WTC11 (cell line): ENCODE data around the gene DGLUCY. TPM values are rescaled to one million over a fixed set of nuclear protein-coding genes. Genes with fewer than 3 reads are reported as not detected.

ENCODE experiments used
- ATAC-seq: fragments of 200-7000 bp; cut with Tn5 transposase; 2 replicates; pipeline ENCODE4 v1.10.0; 2021; ENCODE audit warnings: mild to moderate bottlenecking, moderate library complexity
- CTCF ChIA-PET: fragments of 300-600 bp; sonication (Branson Sonifier 250); formaldehyde crosslinking; loops from one replicate; lab custom pipeline; 2021; ENCODE audit warnings: antibody characterized with exemption; lab: Charles Lee
- POLR2A ChIA-PET: fragments of 350-600 bp; sonication (Branson Sonifier 250); formaldehyde crosslinking; loops from one replicate; lab custom pipeline; 2021; ENCODE audit warnings: antibody characterized with exemption; lab: Charles Lee
- DNase-seq: peaks from one replicate; pipeline ENCODE4 v3.0.0; 2021; ENCODE audit warnings: low spot score
- H3K27ac Mint-ChIP-seq: 2 replicates; pipeline ENCODE4 v1.8.0; 2021; ENCODE audit warnings: mixed read lengths
- H3K27me3 Mint-ChIP-seq: 2 replicates; pipeline ENCODE4 v1.8.0; 2021; ENCODE audit warnings: low read depth, mild to moderate bottlenecking, moderate library complexity, mixed read lengths
- H3K36me3 Mint-ChIP-seq: 2 replicates; pipeline ENCODE4 v1.8.0; 2021; ENCODE audit warnings: mixed read lengths
- H3K4me1 Mint-ChIP-seq: 2 replicates; pipeline ENCODE4 v1.8.0; 2022; ENCODE audit warnings: mixed read lengths
- H3K4me3 Mint-ChIP-seq: 2 replicates; pipeline ENCODE4 v1.8.0; 2021; ENCODE audit warnings: mild to moderate bottlenecking, moderate library complexity, mixed read lengths
- H3K9me3 Mint-ChIP-seq: 2 replicates; pipeline ENCODE4 v1.8.0; 2021; ENCODE audit warnings: mixed read lengths
- ARID4B ChIP-seq: sonication (generic); formaldehyde crosslinking; IDR thresholded peaks from 2 replicates; pipeline ENCODE4 v1.8.0; 2023; ENCODE audit warnings: missing genetic modification reagents, mild to moderate bottlenecking, borderline replicate concordance
- CREB1 ChIP-seq: sonication (generic); formaldehyde crosslinking; IDR thresholded peaks from 2 replicates; pipeline ENCODE4 v1.8.0; 2023; ENCODE audit warnings: mild to moderate bottlenecking, missing genetic modification reagents
- CTCF ChIP-seq: fragments of 200-600 bp; IDR thresholded peaks from 2 replicates; pipeline ENCODE4 v1.8.0; 2022; ENCODE audit warnings: antibody characterized with exemption
- ETV6 ChIP-seq: sonication (generic); formaldehyde crosslinking; IDR thresholded peaks from 2 replicates; pipeline ENCODE4 v1.8.1; 2022; ENCODE audit warnings: mild to moderate bottlenecking, missing genetic modification reagents
- FOXJ3 ChIP-seq: sonication (generic); formaldehyde crosslinking; IDR thresholded peaks from 2 replicates; pipeline ENCODE4 v1.9.0; 2021; ENCODE audit warnings: missing genetic modification reagents, mild to moderate bottlenecking, borderline replicate concordance
- FOXP1 ChIP-seq: sonication (generic); formaldehyde crosslinking; IDR thresholded peaks from 2 replicates; pipeline ENCODE4 v1.8.0; 2022; ENCODE audit warnings: missing genetic modification reagents, mild to moderate bottlenecking, moderate library complexity, borderline replicate concordance
- KAT7 ChIP-seq: sonication (generic); formaldehyde crosslinking; IDR thresholded peaks from 2 replicates; pipeline ENCODE4 v1.8.1; 2023; ENCODE audit warnings: missing genetic modification reagents, mild to moderate bottlenecking, borderline replicate concordance
- MAX ChIP-seq: sonication (generic); formaldehyde crosslinking; IDR thresholded peaks from 2 replicates; pipeline ENCODE4 v1.8.0; 2022; ENCODE audit warnings: mild to moderate bottlenecking, missing genetic modification reagents
- NFYB ChIP-seq: sonication (generic); formaldehyde crosslinking; conservative IDR thresholded peaks from 2 replicates; pipeline ENCODE4 v1.8.0; 2022; ENCODE audit warnings: low read depth, missing genetic modification reagents
- PREB ChIP-seq: sonication (generic); formaldehyde crosslinking; IDR thresholded peaks from 2 replicates; pipeline ENCODE4 v1.8.1; 2022; ENCODE audit warnings: mild to moderate bottlenecking, missing genetic modification reagents, moderate library complexity, borderline replicate concordance
- RELA ChIP-seq: sonication (generic); formaldehyde crosslinking; IDR thresholded peaks from 2 replicates; pipeline ENCODE4 v1.8.1; 2022; ENCODE audit warnings: missing genetic modification reagents, mild to moderate bottlenecking, borderline replicate concordance
- SP1 ChIP-seq: sonication (generic); formaldehyde crosslinking; conservative IDR thresholded peaks from 2 replicates; pipeline ENCODE4 v1.8.1; 2022; ENCODE audit warnings: missing genetic modification reagents
- TCF7 ChIP-seq: sonication (generic); formaldehyde crosslinking; IDR thresholded peaks from 2 replicates; pipeline ENCODE4 v1.8.0; 2022; ENCODE audit warnings: mild to moderate bottlenecking, low read depth, missing genetic modification reagents, moderate library complexity
- TEAD1 ChIP-seq: sonication (generic); formaldehyde crosslinking; IDR thresholded peaks from 2 replicates; pipeline ENCODE4 v1.8.0; 2022; ENCODE audit warnings: mild to moderate bottlenecking, missing genetic modification reagents
- USF1 ChIP-seq: sonication (generic); formaldehyde crosslinking; IDR thresholded peaks from 2 replicates; pipeline ENCODE4 v1.8.0; 2022; ENCODE audit warnings: mild to moderate bottlenecking, missing genetic modification reagents
- USF2 ChIP-seq: sonication (generic); formaldehyde crosslinking; IDR thresholded peaks from 2 replicates; pipeline ENCODE4 v1.8.1; 2023; ENCODE audit warnings: mild to moderate bottlenecking, missing genetic modification reagents, moderate library complexity
- ZNF138 ChIP-seq: sonication (generic); formaldehyde crosslinking; conservative IDR thresholded peaks from 2 replicates; pipeline ENCODE4 v1.8.1; 2022; ENCODE audit warnings: mild to moderate bottlenecking, moderate library complexity, missing genetic modification reagents
- ZNF671 ChIP-seq: fragments of 250-450 bp; sonication (Bioruptor Pico); IDR thresholded peaks from 2 replicates; pipeline ENCODE4 v1.8.0; 2021; ENCODE audit warnings: mild to moderate bottlenecking
- total RNA-seq: library from RNA; stranded (reverse); gene quantifications from 3 replicates; pipeline ENCODE4 v1.2.3, GENCODE V29; 2021

DGLUCY gene
- total RNA-seq, 1 experiment from 2014 or later, result 35.4 TPM

- Mint-ChIP-seq H3K36me3 (peaks cover 6% of the 10 kb centered on the region), H3K4me3 (no peak overlapping the region), H3K9me3 (0 out of 2 replicates have a peak, but pooled peaks cover 4% of the 10 kb centered on the region), H3K27me3 (peaks cover 3% of the 10 kb centered on the region; the same call in 1 of the 2 replicates), H3K4me1 (peaks cover 54% of the 10 kb centered on the region), H3K27ac (no peak overlapping the region; the same call in 1 of the 2 replicates)
- ChIA-PET CTCF (interaction anchor here (0.7 kb wide), 1 partner anchor 11 kb away, joined by 3 read pairs; no protein-coding TSS in a partner anchor), POLR2A (no interaction called here)
- no peak for DNase-seq
- ATAC-seq, result no peak
- TF ChIP-seq NFYB (CRISPR knock-in tag) (no peak), ZNF138 (no peak), RELA (CRISPR knock-in tag) (no peak), CTCF (no peak), FOXJ3 (no peak)
Observed at GRCh38 chr14:91112194-91112593, 1.7 kb upstream of the DGLUCY start.

- Mint-ChIP-seq H3K9me3 (peaks cover 20% of the 10 kb centered on the region), H3K36me3 (peaks cover 21% of the 10 kb centered on the region), H3K27ac (peak overlapping the region; percentile 99), H3K27me3 (peaks cover 3% of the 10 kb centered on the region; the same call in 1 of the 2 replicates), H3K4me3 (peak overlapping the region; percentile 73), H3K4me1 (peaks cover 62% of the 10 kb centered on the region)
- ChIA-PET POLR2A (interaction anchor here (0.7 to 1.5 kb wide), 2 partner anchors 54 kb away, joined by 4 to 6 read pairs; partner anchors contain the start of gene RPS6KA5), CTCF (interaction anchor here (0.6 to 3.5 kb wide), 10 partner anchors 14 to 357 kb away, joined by 3 to 17 read pairs (median 6); partner anchors contain the start of gene RPS6KA5)
- peak; percentile 87 for DNase-seq
- peak; percentile 94 for ATAC-seq
- peak; percentile 95; the same call in 1 of the 2 replicates for TF ChIP-seq MAX
- peak; percentile 79 for TF ChIP-seq USF2
- TF ChIP-seq SP1 (CRISPR knock-in tag), result 0 out of 2 replicates have a peak, but pooled peaks have one; percentile 4
- TF ChIP-seq FOXP1 (CRISPR knock-in tag), result 0 out of 2 replicates have a peak, but pooled peaks have one; percentile 7
- TF ChIP-seq TEAD1 (CRISPR knock-in tag), result peak; percentile 70; the same call in 1 of the 2 replicates
- TF ChIP-seq TCF7 (CRISPR knock-in tag), result no peak
- TF ChIP-seq ETV6 (CRISPR knock-in tag), result 0 out of 2 replicates have a peak, but pooled peaks have one; percentile 11
- peak; percentile 81; the same call in 1 of the 2 replicates for TF ChIP-seq USF1
- TF ChIP-seq KAT7 (CRISPR knock-in tag), result no peak
- TF ChIP-seq ARID4B, result 0 out of 2 replicates have a peak, but pooled peaks have one; percentile 21
- TF ChIP-seq CREB1 (CRISPR knock-in tag), result no peak
- TF ChIP-seq PREB (CRISPR knock-in tag), result no peak
- TF ChIP-seq ZNF671 (CRISPR knock-in tag), result no peak
Observed at GRCh38 chr14:91114079-91115065, 499 bp downstream of the DGLUCY start.
